ENCODE results near the gene ERCC6. TPM values are rescaled to one million over a fixed set of nuclear protein-coding genes. Genes with fewer than 3 reads are reported as not detected.
A peak's percentile ranks its signal among the peaks of the same experiment; 100 is the strongest.

The ERCC6 gene
- polyA plus RNA-seq, 4 donors = 3.5 to 12.6 (median 5.1) TPM

DNA sequence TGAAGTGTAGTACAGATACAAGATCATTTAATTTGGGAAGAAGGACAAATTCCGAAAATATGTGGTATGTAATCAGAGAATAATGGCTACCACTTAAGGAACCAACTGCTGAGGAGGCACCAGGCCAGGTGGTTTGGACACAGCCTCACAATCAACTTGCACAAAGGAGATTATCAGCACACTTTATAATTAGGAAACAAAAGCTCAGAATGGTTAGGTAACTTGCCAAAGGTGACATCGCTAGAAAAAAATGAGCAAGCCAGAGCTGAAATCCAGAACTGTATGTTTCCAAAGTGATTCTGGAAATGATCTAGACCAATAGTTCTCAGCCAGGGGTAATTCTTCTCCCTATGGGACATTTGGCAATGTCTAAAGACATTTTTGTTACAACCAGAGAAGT, 36.6 kb downstream of the ERCC6 start:
- WGBS, 3 donors = 88 to 99% (median 90%) methylated on average over 2 of the region's 2 CpGs
- no peak for DNase-seq
- FAIRE-seq = no peak

GRCh38 chr10:49500412-49500811, 38.5 kb downstream of the ERCC6 start:
- Histone ChIP-seq H3K36me3 (ENCODE audit: control insufficient read depth in 3 of 3, insufficient read depth in 2 of 3, low read depth in 1 of 3, low read length in 3 of 3) (peaks cover 2 to 11% (median 6%) of the 10 kb centered on the region in 3 donors), H3K27me3 (ENCODE audit: control insufficient read depth in 3 of 3, insufficient read depth in 3 of 3, low read length in 3 of 3) (no peaks in the 10 kb centered on the region), H3K4me3 (ENCODE audit: low read depth in 1 of 3, low read length in 3 of 3) (no peak overlapping the region), H3K9me3 (ENCODE audit: control insufficient read depth in 2 of 2, insufficient read depth in 1 of 2, low read depth in 1 of 2, low read length in 1 of 2) (no peaks in the 10 kb centered on the region), H3K27ac (ENCODE audit: low read depth in 1 of 3, low read length in 2 of 3) (no peak overlapping the region), H3K4me1 (ENCODE audit: control insufficient read depth in 3 of 3, insufficient read depth in 2 of 3, low read depth in 1 of 3, low read length in 2 of 3) (no peaks in the 10 kb centered on the region)
- WGBS, 3 donors = 30 to 62% (median 39%) methylated on average over 1 of the region's 1 CpG
- FAIRE-seq (no peak), DNase-seq (peak in 1 of 2 donors; percentile 11)

More for the DNA sequence above, 36.6 kb downstream of the ERCC6 start:
- H3K4me1 ChIP-seq (ENCODE audit: control insufficient read depth in 3 of 3, insufficient read depth in 2 of 3, low read depth in 1 of 3, low read length in 2 of 3) = no peaks in the 10 kb centered on the region
- peaks cover 2 to 6% (median 4%) of the 10 kb centered on the region in 3 donors for H3K36me3 ChIP-seq (ENCODE audit: control insufficient read depth in 3 of 3, insufficient read depth in 2 of 3, low read depth in 1 of 3, low read length in 3 of 3)
- H3K27ac ChIP-seq (ENCODE audit: low read depth in 1 of 3, low read length in 2 of 3) = no peak overlapping the region
- no peaks in the 10 kb centered on the region for H3K9me3 ChIP-seq (ENCODE audit: control insufficient read depth in 2 of 2, insufficient read depth in 1 of 2, low read depth in 1 of 2, low read length in 1 of 2)
- no peak overlapping the region for H3K4me3 ChIP-seq (ENCODE audit: low read depth in 1 of 3, low read length in 3 of 3)
- no peaks in the 10 kb centered on the region for H3K27me3 ChIP-seq (ENCODE audit: control insufficient read depth in 3 of 3, insufficient read depth in 3 of 3, low read length in 3 of 3)

- no peaks in the 10 kb centered on the region for H3K9me3 ChIP-seq (ENCODE audit: control insufficient read depth in 2 of 2, insufficient read depth in 1 of 2, low read depth in 1 of 2, low read length in 1 of 2)
- no peaks in the 10 kb centered on the region for H3K27me3 ChIP-seq (ENCODE audit: control insufficient read depth in 3 of 3, insufficient read depth in 3 of 3, low read length in 3 of 3)
- no peaks in the 10 kb centered on the region for H3K4me1 ChIP-seq (ENCODE audit: control insufficient read depth in 3 of 3, insufficient read depth in 2 of 3, low read depth in 1 of 3, low read length in 2 of 3)
- H3K36me3 ChIP-seq (ENCODE audit: control insufficient read depth in 3 of 3, insufficient read depth in 2 of 3, low read depth in 1 of 3, low read length in 3 of 3) = peaks cover 2 to 11% (median 4%) of the 10 kb centered on the region in 3 donors
- FAIRE-seq = no peak
- H3K27ac ChIP-seq (ENCODE audit: low read depth in 1 of 3, low read length in 2 of 3) = no peak overlapping the region
- no peak overlapping the region for H3K4me3 ChIP-seq (ENCODE audit: low read depth in 1 of 3, low read length in 3 of 3)
- 81 to 90% (median 89%) methylated on average over 5 of the region's 5 CpGs for WGBS, 3 donors
- no peak for DNase-seq
Measured at GRCh38 chr10:49499305-49499851, 39.5 kb downstream of the ERCC6 start.

DNA sequence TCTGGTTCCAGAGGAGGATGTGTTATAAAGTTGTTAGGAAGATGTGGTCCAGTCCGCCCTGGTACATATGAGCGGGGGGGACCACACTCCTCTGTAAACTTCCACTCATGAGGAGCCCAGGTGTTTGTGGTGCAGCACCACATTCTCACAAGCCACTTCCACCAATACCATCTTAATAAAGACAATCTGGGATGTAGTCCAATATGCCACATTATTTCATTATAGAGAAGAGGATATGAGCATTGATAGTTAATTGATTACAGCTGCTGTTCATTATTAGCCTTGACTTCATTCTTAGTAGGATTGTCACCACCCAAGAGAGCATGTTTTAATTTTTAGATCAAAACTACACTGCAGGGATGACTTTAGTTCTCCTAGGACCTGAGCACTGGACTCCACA, 40.5 kb downstream of the ERCC6 start:
- 96 to 100% (median 98%) methylated on average over 2 of the region's 2 CpGs for WGBS, 3 donors
- Histone ChIP-seq H3K36me3 (ENCODE audit: control insufficient read depth in 3 of 3, insufficient read depth in 2 of 3, low read depth in 1 of 3, low read length in 3 of 3) (peaks cover 2 to 15% (median 4%) of the 10 kb centered on the region in 3 donors), H3K27ac (ENCODE audit: low read depth in 1 of 3, low read length in 2 of 3) (no peak overlapping the region), H3K4me1 (ENCODE audit: control insufficient read depth in 3 of 3, insufficient read depth in 2 of 3, low read depth in 1 of 3, low read length in 2 of 3) (no peaks in the 10 kb centered on the region), H3K27me3 (ENCODE audit: control insufficient read depth in 3 of 3, insufficient read depth in 3 of 3, low read length in 3 of 3) (no peaks in the 10 kb centered on the region), H3K4me3 (ENCODE audit: low read depth in 1 of 3, low read length in 3 of 3) (no peak overlapping the region), H3K9me3 (ENCODE audit: control insufficient read depth in 2 of 2, insufficient read depth in 1 of 2, low read depth in 1 of 2, low read length in 1 of 2) (no peaks in the 10 kb centered on the region)
- DNase-seq (no peak), FAIRE-seq (no peak)

- Histone ChIP-seq H3K27ac (ENCODE audit: low read depth in 1 of 3, low read length in 2 of 3) (no peak overlapping the region), H3K9me3 (ENCODE audit: control insufficient read depth in 2 of 2, insufficient read depth in 1 of 2, low read depth in 1 of 2, low read length in 1 of 2) (no peaks in the 10 kb centered on the region), H3K36me3 (ENCODE audit: control insufficient read depth in 3 of 3, insufficient read depth in 2 of 3, low read depth in 1 of 3, low read length in 3 of 3) (peaks cover 2 to 15% (median 8%) of the 10 kb centered on the region in 3 donors), H3K4me3 (ENCODE audit: low read depth in 1 of 3, low read length in 3 of 3) (no peak overlapping the region), H3K27me3 (ENCODE audit: control insufficient read depth in 3 of 3, insufficient read depth in 3 of 3, low read length in 3 of 3) (no peaks in the 10 kb centered on the region), H3K4me1 (ENCODE audit: control insufficient read depth in 3 of 3, insufficient read depth in 2 of 3, low read depth in 1 of 3, low read length in 2 of 3) (no peaks in the 10 kb centered on the region)
- DNase-seq = no peak
- FAIRE-seq = no peak
- 88 to 95% (median 92%) methylated on average over 2 of the region's 2 CpGs for WGBS, 3 donors
Measured at GRCh38 chr10:49497358-49497757, 41.6 kb downstream of the ERCC6 start.

DNA sequence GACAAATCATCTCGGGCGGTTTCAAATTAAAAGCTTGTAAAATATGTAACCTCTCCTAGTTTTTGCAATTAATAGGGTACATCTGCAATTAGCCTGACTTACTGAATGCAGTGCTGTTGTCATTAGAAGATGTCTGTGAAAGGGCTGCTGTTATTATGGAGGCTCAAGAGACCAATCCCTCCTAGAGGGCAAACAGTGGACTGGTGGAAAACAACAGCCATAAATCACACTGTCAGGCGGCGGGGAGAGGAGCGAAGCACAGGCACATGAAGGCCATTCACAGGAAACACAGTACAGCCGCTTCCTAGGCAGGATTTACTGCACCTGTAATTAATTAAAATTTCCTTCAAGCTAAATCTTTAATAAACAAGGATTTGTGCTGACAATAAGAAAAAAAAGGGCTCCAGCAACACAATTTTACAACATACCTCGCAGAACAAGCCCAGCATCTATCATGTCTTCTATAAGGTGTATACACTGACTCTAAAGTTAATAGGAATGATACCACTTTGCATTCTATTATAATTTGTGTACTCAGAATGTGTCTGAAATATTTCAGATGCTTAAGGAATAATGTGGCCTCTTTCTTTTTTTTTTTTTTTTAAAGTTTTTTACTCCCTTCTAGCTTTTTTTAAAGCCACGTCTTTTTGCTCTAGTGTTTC, 50.7 kb downstream of the ERCC6 start:
- Histone ChIP-seq H3K27ac (ENCODE audit: low read depth in 1 of 3, low read length in 2 of 3) (no peak overlapping the region), H3K36me3 (ENCODE audit: control insufficient read depth in 3 of 3, insufficient read depth in 2 of 3, low read depth in 1 of 3, low read length in 3 of 3) (peaks cover 0 to 6% (median 3%) of the 10 kb centered on the region in 3 donors), H3K4me3 (ENCODE audit: low read depth in 1 of 3, low read length in 3 of 3) (no peak overlapping the region), H3K9me3 (ENCODE audit: control insufficient read depth in 2 of 2, insufficient read depth in 1 of 2, low read depth in 1 of 2, low read length in 1 of 2) (no peaks in the 10 kb centered on the region), H3K27me3 (ENCODE audit: control insufficient read depth in 3 of 3, insufficient read depth in 3 of 3, low read length in 3 of 3) (no peaks in the 10 kb centered on the region), H3K4me1 (ENCODE audit: control insufficient read depth in 3 of 3, insufficient read depth in 2 of 3, low read depth in 1 of 3, low read length in 2 of 3) (peaks cover 0 to 2% (median 0%) of the 10 kb centered on the region in 3 donors)
- FAIRE-seq = no peak
- DNase-seq = peak; percentile 47 to 59
- 57 to 66% (median 61%) methylated on average over 8 of the region's 8 CpGs for WGBS, 3 donors

GRCh38 chr10:49486738-49487137, 52.2 kb downstream of the ERCC6 start:
- FAIRE-seq (no peak), DNase-seq (no peak)
- Histone ChIP-seq H3K27me3 (ENCODE audit: control insufficient read depth in 3 of 3, insufficient read depth in 3 of 3, low read length in 3 of 3) (no peaks in the 10 kb centered on the region), H3K36me3 (ENCODE audit: control insufficient read depth in 3 of 3, insufficient read depth in 2 of 3, low read depth in 1 of 3, low read length in 3 of 3) (peaks cover 2 to 8% (median 3%) of the 10 kb centered on the region in 3 donors), H3K27ac (ENCODE audit: low read depth in 1 of 3, low read length in 2 of 3) (no peak overlapping the region), H3K4me1 (ENCODE audit: control insufficient read depth in 3 of 3, insufficient read depth in 2 of 3, low read depth in 1 of 3, low read length in 2 of 3) (peaks cover 0 to 2% (median 0%) of the 10 kb centered on the region in 3 donors), H3K9me3 (ENCODE audit: control insufficient read depth in 2 of 2, insufficient read depth in 1 of 2, low read depth in 1 of 2, low read length in 1 of 2) (no peaks in the 10 kb centered on the region), H3K4me3 (ENCODE audit: low read depth in 1 of 3, low read length in 3 of 3) (no peak overlapping the region)
- WGBS, 3 donors = 14 to 73% (median 31%) methylated on average over 1 of the region's 1 CpG

GRCh38 chr10:49486009-49486408, 52.9 kb downstream of the ERCC6 start:
- no peak overlapping the region for H3K27ac ChIP-seq (ENCODE audit: low read depth in 1 of 3, low read length in 2 of 3)
- no peaks in the 10 kb centered on the region for H3K9me3 ChIP-seq (ENCODE audit: control insufficient read depth in 2 of 2, insufficient read depth in 1 of 2, low read depth in 1 of 2, low read length in 1 of 2)
- DNase-seq (no peak), FAIRE-seq (no peak)
- peaks cover 0 to 2% (median 0%) of the 10 kb centered on the region in 3 donors for H3K4me1 ChIP-seq (ENCODE audit: control insufficient read depth in 3 of 3, insufficient read depth in 2 of 3, low read depth in 1 of 3, low read length in 2 of 3)
- 74 to 86% (median 81%) methylated on average over 1 of the region's 1 CpG for WGBS, 3 donors
- no peak overlapping the region for H3K4me3 ChIP-seq (ENCODE audit: low read depth in 1 of 3, low read length in 3 of 3)
- peaks cover 3 to 13% (median 3%) of the 10 kb centered on the region in 3 donors for H3K36me3 ChIP-seq (ENCODE audit: control insufficient read depth in 3 of 3, insufficient read depth in 2 of 3, low read depth in 1 of 3, low read length in 3 of 3)
- H3K27me3 ChIP-seq (ENCODE audit: control insufficient read depth in 3 of 3, insufficient read depth in 3 of 3, low read length in 3 of 3) = no peaks in the 10 kb centered on the region
